ENCODE measurements around the gene REG1A.

The REG1A gene, protein sequence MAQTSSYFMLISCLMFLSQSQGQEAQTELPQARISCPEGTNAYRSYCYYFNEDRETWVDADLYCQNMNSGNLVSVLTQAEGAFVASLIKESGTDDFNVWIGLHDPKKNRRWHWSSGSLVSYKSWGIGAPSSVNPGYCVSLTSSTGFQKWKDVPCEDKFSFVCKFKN

DNA sequence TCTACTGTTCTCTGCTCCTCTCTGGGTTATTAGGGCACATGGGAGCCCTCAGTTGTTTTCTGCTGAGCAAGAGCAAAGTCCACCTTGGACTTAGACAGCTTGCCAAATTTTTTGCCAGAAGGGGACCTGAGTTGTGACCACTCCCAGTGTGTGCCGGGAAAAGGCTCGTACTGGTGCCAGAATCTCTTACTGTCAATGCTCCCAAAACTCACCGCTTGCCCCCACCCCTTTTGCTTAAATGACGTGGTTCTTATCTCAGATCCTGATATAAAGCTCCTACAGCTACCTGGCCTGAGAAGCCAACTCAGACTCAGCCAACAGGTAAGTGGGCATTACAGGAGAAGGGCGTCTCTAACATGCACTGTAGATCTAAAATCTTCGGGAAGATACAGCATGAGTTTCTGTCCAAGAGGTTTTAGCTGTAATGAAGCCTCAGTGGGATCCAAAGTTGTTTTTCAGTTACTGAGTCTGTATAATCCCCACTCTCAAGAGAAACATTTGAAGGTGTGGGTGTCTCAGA is at the start of gene REG1A:
Gene REG1A, plus strand, starts transcription at position 295 of the 520 bp plus-strand sequence. CDS start 374 bp downstream, outside the sequence.
- no peak for DNase-seq

DNA sequence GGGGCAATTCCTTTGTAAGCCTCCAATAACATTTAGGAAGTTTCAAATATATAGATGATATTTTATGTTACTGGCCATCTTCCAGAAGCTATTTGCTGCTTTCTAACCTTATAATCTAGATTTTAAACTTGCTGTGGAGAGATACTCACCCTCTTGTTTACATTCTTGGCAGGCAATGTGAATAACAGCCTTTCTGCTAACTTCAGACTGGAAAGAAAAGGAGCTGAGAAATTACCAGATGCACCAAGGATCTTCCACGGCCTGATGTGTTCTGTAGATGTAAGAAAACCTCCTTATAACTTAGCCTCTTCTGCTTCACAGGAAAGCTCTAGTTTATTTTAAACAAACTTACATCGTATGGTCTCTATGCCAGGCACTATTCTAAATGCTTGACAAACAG is 49.2 kb upstream of the REG1A start:
- DNase-seq: no peak

DNA sequence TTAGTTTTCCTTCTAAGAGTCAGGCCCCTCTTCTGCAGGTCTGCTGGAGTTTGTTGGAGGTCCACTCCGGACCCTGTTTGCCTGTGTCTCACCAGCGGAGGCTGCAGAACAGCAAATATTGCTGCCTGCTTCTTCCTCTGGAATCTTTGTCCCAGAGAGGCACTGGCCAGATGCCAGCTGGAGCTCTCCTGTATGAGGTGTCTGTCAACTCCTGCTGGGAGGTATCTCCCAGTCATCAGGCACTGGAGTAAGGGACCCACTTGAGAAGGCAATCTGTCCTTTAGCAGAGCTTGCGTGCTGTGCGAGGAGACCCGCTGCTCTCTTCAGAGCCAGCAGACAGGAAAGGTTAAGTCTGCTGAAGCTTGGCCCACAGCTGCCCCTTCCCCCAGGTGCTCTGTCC is 37.3 kb upstream of the REG1A start:
- no peak for DNase-seq

DNA sequence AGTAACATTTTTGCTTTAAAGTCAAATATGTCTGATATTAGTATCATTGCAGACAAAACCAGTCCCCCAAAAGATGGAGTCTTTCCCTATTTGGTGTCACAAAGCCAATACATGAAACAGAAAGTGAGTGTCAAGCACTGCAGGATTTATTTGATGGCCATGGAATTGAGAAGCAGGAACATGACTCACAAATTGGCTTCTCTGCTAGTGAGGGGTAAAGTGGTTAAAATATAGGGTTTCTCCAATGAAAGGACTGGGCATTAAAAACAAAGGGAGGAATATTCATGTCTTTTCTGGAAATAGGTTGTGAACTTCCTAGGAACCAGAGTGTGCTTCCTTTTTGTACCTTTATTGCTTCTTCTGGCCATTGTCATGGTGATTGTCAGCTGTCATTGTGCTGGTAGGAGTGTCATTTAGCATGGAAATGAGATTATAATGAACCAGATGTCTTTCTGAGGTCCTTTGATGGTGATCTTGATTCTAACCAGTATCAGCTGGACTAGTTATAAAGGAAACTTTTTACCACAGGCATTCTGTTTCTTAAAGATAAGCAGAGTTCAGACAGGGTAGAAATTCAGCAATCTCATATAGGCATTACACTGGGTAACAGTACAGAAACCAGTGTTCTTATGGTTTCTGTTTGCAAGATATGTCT is 36.6 kb upstream of the REG1A start:
- DNase-seq: no peak

DNA sequence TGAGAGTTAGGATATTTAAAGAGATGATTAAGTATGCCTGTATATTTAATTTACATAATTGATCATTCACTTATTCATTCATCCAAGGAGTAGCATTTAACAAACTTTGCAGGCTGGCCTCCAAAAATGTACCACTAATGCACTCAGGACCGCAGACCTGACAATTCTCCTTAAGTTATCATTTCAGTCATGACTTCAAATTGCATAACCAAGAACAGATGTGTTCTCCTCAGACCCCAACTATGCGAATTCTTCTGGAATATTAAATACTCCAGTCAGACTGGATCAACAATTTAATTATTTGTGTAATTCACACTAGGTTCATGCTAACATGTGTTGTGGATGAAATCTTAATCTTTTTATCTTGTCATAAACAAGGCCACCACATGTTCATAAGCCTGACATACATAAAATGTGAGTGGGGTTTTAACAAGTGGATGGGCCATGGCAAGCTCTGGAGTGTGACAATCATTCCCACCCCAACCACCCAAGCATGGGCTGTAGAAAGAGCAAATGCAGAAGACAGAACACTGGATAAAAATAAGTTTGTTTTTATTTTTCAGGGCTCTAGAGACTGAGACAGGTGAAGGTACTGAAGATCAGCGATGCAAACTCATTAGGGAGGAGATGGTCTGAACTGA is 35.7 kb upstream of the REG1A start:
- DNase-seq: no peak

DNA sequence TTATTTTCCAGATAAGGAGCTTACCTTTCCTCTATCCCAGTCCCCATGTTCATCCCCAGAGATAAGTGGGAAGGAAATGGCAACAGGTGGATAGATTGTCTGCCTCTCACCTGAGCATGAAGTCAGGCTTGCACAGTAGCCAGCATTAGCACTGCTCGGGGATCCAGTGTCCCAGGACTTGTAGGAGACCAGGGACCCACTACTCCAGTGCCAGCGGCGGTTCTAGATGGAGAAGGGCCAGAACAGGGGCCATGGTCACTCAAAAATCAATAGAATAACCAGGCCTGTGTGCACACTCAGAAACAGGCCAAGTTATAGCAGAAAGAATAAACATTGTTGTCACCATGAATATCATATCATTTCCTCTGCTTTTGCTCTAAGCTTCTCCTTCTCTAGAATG is 34.9 kb upstream of the REG1A start:
- DNase-seq: no peak

DNA sequence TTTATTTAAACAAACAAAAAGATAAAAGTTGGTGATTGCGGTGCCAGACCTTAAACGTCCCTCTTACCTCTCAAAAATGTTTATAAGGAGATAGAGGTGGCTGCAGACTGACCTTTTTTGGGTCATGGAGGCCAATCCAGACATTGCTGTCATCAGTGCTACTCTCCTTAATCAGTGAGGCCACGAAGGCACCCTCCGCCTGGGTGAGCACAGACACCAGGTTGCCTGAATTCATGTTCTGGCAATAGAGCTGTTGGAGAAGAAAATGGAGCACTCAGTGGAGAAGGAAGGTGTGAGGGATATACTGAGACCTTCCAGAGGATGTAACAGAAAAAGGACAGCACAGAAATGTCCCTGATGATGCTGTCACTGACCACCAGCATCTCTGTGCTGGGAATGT is 34.0 kb upstream of the REG1A start:
- no peak for DNase-seq

DNA sequence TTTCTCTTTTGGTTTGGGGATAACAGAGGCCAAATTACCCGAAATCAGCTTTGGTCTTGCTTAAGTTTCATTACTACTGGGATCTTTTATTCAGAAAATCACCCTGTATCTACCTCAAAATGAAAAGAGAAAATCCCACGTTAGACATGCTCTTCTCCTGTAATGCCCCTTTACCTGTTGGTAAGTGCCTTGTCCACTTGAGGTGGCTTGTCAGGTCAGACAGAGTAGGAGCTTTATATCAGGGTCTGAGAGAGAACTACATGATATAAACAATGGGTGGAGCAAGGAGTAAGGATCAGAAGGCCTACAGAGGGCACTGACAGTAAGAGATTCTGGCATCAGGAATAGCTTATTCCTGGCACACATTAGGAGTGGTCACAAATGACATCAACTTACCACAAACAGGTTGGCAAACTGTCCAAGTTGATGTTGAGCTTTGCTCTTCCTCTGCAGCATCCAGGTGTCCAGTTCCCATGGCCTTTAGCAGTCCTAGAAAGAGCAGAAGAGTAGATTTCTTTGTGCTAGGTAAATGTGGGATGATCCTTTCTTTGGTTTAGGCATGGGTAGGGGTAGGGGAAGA is 32.4 kb upstream of the REG1A start, which contains the start of gene REG1B:
Gene REG1B, minus strand, starts transcription at position 209 of the 580 bp plus-strand sequence. CDS start 381 bp downstream, outside the sequence.
- no peak for DNase-seq

DNA sequence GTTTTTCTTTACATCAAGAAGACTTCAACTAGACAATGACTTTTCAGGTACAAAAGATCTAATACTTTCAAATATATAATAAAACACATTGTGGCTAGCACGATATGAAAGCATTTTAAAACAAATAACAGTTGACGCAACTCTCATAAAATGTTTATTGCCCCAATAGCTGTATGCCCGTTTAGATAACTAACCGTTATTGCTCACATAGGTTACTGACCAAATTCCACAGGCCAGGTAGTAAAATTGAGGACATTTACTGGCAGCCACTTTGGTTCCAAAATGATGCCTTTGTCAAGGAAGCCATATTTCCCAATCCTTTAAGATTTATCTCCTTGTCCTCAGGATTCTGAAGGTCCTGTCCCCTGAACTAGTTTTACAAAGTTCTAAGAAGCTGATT is 29.6 kb upstream of the REG1A start:
- DNase-seq: no peak

DNA sequence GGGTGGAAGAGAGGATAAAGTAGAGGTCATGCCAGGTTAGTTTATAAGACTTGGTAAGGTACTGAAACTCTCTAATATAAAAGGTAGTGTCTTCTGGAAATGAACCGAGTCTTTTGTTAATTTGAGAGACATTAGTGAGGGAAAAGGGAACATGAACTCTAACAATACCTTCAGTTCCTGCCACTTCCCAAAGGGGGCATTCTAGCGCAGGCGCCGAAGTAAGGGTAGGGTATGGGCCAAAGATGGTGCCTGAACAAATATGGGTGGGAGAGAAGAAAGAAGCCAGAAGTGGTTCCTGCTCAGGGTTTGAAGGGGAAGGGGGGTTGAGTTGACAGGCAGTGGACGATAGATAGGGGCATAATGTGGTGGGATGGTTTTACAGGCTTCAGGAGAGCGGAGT is 22.4 kb upstream of the REG1A start:
- DNase-seq: no peak

DNA sequence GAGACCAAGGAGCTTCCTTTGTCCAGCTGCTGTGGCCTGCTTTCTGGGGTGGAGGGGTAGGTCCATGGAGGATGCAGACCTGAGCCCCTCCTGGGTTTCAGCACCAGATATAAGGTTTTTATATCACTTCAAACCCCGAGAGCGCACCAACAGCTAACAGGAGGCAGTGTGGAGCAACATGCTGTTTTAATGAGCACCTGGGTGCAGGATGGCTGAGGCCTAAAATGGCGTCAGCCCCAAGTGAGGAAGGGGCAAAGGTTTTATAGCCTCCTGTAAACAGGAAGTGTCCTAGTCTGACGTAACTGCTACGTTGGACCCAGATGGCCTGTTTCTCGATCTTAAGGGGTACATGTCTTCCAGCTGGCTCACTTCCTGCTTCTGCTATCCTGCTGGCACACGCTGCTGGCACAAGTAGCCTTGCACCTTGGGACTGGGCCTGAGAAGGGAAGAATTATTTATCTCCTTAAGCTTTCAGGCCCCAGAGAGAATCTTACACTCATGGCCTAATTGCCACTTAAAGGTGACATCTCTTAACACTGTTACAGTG is 21.1 kb upstream of the REG1A start:
- no peak for DNase-seq

DNA sequence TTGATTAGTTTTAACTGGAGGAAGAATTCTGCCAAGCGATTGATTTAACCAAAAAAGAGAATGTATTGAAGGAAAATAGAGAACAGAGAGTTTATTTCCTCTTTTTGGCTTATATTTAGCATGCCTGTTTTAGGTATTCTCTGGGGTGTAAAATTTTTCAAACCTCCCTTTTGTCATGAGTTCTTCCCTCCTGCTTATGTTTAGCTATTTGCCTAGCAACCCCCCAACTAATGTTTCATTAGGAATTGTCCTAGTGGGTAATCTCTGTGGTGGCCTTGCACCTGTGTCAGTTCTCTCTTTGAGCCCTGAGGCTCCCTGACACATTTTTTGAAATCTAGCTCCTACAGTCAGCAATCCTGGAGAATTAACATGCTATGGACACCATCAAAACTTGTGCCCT is 20.0 kb upstream of the REG1A start:
- no peak for DNase-seq

DNA sequence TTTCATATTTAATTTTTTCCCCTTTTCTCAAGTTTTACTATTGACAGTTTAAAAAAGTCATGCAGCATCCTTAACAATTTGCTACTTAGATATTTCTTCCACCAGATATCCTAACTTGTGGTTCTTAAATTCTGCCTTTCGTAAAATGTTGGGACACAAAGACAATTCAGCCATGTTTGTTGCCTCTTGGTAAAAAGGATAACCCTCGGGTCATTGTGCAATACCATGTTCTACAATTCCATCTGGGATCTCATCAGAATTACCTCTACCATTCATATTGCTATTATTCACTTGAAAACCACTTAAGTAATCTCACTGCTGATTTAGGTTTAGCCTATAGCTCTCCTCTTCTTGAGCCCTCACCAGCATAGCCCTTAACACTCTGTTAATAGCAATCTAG is 19.3 kb upstream of the REG1A start:
- DNase-seq: no peak

DNA sequence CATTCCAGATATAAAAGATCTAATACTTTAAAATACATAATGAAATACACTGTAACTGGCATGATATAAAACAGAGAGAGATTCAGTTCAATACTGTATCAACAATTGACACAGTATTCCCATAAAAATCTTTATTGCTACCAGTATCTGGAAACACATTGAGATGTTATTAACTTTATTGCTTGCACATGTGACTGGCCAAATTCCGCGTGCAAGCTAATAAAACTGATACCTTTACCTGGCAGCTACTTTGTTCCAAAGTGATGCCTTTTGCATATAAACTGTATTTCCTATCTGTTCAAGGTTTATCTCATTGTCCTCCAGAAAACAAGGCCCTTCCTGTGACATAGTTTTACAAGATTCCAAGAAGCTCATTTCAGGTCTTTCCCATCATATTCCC is 17.1 kb upstream of the REG1A start:
- no peak for DNase-seq

DNA sequence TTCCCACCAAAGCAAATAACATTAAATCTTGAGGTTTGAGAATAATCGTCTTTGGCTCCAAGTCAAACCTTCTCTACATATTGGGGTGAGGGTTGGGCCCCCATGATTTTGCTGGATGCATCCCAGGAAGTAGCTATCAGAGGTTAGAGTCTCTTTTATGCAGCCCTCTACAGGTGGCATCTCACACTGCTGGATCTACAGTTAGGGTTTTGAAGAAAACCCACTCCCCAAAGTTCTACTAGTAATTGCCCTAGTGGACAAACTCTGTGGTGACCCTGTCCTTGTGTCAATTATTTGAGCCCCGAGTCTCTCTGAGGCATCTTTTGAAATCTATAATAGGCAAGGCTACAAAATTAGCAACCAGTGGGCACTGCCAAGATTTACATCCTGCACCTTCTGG is 15.0 kb upstream of the REG1A start:
- no peak for DNase-seq

DNA sequence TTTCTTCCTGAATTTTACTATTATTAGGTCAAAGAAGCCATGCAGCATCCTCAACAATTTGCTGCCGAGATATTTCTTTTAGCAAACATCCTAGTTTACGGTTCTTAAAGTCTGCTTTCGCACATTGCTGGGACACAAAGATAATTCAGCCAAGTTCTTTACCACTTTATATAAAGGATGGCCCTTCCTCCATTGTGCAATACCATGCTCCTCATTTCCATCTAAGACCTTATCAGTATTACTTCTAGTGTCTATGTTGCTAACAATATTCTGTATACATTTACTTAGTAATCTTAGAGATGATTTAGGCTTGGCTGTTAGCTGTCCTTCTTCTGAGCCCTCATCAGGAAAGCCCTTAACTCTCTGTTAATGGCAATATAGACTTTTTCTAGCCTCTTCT is 8.0 kb upstream of the REG1A start:
- DNase-seq: no peak

DNA sequence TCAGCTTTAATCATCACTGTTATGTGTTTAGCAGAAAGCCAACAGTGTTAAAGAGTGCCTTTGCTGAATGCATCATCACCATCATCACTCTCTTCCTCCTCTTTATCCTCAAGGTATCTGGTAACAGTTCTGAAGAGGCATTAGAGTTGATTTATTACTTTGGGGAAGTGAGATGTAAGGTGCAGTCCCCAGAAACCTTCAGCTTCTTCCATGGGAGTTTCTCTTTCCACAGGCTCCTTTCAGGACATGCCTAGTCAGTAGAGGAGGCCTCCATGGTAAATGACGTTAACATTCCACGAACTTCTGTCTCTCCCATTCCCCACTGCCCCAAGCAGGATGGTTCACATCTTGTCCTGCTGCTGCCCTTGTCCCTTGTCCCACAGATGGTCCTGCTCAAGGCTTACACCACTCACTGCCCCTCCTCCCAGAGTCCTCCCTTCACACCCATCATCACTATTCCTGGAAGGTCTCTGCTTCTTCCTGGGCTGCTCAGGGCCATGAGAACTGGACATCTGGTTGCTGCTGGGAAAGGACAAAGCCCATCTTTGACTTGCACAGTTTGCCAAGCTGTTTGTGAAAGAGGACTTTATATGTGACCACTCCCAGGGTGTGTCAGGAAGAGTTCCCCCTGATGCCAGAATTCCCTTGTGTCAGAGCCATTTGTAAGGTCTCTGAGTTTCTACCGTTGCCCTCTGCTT is 5.3 kb upstream of the REG1A start:
- DNase-seq: no peak

DNA sequence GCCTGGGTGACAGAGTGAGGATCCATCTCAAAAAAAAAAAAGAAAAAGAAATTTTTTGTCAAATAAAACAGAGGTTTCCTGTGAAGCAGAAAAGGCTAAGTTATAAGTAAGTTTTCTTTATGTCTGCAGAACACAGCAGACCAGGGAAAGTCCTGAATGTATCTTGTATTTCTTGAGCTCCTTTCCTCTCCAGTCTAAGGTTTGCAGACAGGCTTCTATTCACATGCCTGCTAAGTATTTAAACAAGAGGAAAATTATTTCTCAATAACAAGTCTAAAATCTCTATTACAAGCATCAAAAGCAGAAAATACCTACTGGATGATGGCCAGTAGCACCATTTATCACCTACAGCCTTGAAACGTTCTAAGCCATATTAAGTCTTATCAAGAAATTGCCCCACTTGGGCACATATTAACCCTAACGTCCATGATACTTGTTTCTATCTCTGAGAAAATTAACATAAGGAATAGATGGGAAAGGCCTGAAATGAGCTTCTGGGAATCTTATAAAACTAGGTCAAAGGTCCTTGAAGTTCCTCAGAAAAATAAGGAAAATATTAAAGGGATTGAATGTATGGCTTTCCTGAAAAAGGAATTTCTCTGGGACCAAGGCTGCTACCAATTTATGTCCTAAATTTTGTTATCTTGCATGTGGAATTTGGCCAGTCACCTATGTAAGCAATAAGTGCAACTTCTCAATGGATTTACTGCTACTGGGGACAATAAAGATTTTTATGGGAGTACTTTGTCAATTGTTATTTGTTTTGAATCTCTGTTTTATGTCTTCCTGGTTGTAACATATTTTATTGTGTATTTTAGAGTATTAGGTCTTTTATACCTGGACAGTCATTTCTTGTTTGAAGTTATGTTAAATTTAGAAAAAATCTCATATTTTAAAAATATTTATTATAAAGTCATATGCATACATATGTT is 3.0 kb upstream of the REG1A start:
- no peak for DNase-seq

DNA sequence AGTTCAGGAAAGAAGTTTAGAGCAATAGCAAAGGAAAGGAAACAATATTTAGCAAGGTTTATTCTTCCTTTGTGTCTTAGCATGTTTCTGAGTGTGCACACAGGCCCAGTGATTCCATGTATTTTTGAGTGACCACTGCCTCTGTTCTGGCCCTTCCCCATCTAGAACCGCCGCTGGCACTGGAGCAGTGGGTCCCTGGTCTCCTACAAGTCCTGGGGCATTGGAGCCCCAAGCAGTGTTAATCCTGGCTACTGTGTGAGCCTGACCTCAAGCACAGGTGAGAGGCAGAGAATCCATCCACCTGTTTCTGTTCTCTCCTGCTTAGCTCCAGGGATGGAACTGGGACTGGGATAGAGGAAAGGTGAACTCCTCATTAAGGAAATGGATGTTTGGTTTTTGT is 2.4 kb downstream of the REG1A start:
- no peak for DNase-seq

DNA sequence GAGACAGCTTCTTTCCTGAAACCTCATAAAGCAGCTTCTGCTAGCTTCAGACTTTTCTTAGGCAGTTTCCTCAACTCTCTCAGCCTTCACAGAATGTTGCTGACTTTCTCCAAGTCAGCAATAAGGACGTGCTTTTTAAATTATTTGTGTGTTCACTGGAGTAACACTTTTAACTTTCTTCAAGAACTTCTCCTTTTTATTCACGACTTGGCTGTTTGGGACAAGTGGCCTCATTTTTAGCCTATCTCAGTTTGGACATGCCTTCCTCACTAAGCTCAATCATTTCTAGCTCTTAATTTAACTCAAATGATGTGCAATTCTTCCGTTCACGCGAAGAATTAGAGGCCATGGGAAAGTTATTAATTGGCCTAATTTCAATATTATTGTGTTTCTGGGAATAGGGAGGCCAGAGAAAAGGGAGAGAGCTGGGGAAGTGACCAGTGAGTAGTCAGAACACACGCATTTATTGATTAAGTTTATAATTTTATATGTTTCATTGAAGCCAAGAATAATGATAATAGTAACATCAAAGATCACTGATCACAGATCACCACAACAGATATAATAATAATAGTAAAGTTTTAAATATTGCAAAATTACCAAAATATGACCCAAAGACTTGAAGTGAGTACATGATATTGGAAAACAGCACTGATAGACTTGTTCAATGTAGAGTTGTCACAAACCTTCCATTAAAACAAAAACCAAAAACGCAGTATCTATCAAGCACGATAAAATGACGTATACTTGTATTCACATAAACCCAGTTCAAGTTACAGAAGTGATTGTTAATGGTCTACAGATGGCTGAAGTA is 4.8 kb downstream of the REG1A start:
- no peak for DNase-seq

DNA sequence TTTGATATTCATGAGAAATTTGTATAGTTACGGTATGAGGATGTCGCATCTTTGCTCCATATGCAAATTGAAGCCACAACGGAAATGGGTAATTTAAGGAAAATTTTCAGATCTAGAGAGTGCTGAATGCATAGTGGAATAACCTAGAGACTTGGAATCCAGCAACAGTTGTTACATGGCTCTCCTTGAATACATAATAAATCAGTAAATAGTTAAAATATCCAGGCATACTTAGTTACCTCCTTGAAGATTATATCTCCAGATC is 5.4 kb downstream of the REG1A start:
- no peak for DNase-seq

Measured in NCI-H2171 treated with DMSO at 0.1 percent for 48 hours (cell line).